Lower leg skin (tissue), 4 donors: ENCODE results near the gene MEOX1. TPM values are rescaled to one million over a fixed set of nuclear protein-coding genes. Genes with fewer than 3 reads are reported as not detected.
A peak's percentile ranks its signal among the peaks of the same experiment; 100 is the strongest.

Experiments
- DNase-seq, 2 donors: peaks; one replicate each; pipeline ENCODE4 v3.0.0-alpha.2; 2019; ENCODE audit warnings: low spot score in 2 of 2
- H3K4me3 ChIP-seq: fragments of 200-600 bp; sonication (generic); 2 replicates; pipeline ENCODE4 v1.5.1; 2017; ENCODE audit warnings: mild to moderate bottlenecking, low read depth; ENCODE audit not compliant: poor library complexity, severe bottlenecking
- POLR2A ChIP-seq, 2 donors: fragments of 450-650 bp; IDR thresholded peaks; one replicate each; pipeline ENCODE4 v1.6.1; 2016 to 2017; ENCODE audit warnings: antibody characterized with exemption in 2 of 2, mild to moderate bottlenecking in 1 of 2, moderate library complexity in 1 of 2
- WGBS, 2 donors: methylation state at CpG; one replicate each; pipeline ENCODE4 v1.1.5; 2018; 5-methylcytosine and 5-hydroxymethylcytosine counted together
- intact Hi-C: fragments of 100-400 bp; cut with DNase I; formaldehyde crosslinking; loops from one replicate; pipeline ENCODE4 v1.15.0; 2023; ENCODE audit warnings: low total_unique reads
- total RNA-seq, 4 donors: library from RNA; depleted of rRNA; stranded (reverse); fragments of >200 nt; gene quantifications; one replicate each; pipeline ENCODE4 v1.1.0, GENCODE V29; 2016
- TF ChIP-seq, protein P1 (sequence below), 3 donors: fragments of 450-650 bp; IDR thresholded peaks; one replicate each; pipeline ENCODE4 v1.5.1; 2016; ENCODE audit warnings: antibody characterized with exemption in 3 of 3, mild to moderate bottlenecking in 3 of 3, moderate library complexity in 2 of 3

MEOX1 gene
- total RNA-seq, 4 donors from 2014 or later: 1.9 to 7.9 (median 3.7) TPM

DNA sequence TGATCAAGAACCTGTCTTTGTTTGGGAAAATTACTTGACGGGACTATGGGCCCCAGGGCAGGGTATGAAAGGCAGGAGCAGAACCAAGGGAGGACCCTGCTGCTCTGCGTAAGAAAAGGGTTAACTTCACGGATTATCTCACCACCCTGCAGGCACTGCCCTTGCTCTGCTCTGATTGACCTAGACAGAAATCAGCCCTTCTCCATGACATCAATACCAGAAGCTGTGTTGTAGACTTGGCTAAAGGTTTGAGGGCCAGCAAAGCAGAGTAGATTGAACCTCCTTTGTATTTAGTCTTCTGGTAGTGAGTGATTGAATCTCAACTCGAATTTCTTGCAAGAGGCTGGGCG is 62.7 kb downstream of the MEOX1 start:
- no peak for DNase-seq
- TF ChIP-seq POLR2A (IDR thresholded peaks at IDR 0.05): no peak
- WGBS, 2 donors: 73% methylated on average over 5 of the region's 5 CpGs
- H3K4me3 ChIP-seq: no peak overlapping the region
- intact Hi-C loops: no loop called here

DNA sequence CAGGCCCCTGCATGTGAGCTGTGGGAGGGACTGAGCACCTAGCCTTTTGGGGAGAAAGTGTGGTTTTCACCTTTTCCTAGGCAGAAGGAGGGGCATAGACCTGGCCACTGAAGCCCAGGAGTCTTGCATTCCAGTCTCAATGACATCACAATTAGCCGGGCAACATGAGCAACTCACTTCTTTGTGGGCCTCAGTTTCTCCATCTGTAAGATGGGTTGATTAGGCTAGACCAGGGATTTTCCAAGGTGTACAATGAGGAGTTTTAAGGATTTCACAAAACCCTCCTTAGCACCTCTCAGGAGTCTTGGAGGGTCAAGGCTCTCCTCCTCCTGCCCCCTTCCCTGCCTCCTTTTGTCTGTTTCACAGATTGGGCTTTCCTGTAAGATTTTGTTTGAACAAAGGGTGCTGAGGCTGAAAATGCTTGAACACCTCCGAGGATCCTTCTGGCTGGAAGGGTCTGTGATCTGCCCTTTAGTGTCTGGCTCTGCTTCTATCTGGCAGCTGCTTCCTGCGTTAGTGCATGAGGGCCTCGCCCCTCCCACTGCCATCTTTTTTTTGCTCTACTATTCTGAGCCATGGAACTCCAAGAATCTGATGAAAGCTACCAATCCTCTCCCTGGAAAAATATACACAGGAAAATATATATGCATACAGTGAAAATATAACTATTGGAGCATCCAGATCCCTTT is 63.2 kb downstream of the MEOX1 start:
- no peak overlapping the region for H3K4me3 ChIP-seq
- no peak for TF ChIP-seq POLR2A (IDR thresholded peaks at IDR 0.05)
- no peak for DNase-seq
- 80% methylated on average over 4 of the region's 4 CpGs for WGBS, 2 donors
- intact Hi-C loops: no loop called here

DNA sequence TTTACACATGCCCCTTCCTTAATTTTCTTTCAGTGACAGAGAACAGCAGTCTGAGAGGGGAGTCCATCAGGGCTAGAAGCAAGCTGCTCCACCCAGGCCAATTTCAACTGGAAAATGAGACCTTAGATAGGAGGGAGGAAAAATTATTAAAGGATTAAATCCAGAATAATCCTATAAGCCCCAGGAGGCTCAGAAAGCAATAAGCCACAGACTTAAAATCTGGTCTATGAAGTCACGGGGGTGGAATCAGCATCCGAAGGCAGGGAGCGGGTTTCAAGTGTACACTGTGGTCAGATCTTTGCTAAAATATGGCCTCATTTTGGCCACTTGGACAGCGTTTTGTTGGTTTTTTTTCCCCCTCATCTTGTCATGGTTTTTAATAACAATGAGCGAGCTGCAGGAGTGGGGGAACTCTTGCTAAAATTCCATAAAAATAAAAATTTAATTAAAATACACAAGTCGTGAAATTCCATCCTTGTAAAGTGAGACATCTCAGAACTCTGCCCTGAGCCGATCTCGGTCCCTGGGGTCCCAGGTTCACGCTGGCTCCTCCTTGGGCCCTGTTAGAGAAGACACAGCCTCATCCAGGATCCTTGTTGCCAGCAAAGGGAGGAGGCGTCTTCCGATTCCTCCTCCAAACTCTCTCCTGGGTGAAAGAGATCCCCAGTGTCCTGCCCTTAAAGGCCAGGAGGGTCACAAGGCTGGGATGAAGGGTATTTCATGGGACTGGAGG is 63.9 kb downstream of the MEOX1 start:
- 91 to 93% methylated on average over 11 of the region's 11 CpGs for WGBS, 2 donors
- DNase-seq: no peak
- no peak for TF ChIP-seq POLR2A (IDR thresholded peaks at IDR 0.05)
- TF ChIP-seq, protein P1, sequence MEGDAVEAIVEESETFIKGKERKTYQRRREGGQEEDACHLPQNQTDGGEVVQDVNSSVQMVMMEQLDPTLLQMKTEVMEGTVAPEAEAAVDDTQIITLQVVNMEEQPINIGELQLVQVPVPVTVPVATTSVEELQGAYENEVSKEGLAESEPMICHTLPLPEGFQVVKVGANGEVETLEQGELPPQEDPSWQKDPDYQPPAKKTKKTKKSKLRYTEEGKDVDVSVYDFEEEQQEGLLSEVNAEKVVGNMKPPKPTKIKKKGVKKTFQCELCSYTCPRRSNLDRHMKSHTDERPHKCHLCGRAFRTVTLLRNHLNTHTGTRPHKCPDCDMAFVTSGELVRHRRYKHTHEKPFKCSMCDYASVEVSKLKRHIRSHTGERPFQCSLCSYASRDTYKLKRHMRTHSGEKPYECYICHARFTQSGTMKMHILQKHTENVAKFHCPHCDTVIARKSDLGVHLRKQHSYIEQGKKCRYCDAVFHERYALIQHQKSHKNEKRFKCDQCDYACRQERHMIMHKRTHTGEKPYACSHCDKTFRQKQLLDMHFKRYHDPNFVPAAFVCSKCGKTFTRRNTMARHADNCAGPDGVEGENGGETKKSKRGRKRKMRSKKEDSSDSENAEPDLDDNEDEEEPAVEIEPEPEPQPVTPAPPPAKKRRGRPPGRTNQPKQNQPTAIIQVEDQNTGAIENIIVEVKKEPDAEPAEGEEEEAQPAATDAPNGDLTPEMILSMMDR (IDR thresholded peaks at IDR 0.05): no peak
- no peak overlapping the region for H3K4me3 ChIP-seq
- intact Hi-C loops: no loop called here

DNA sequence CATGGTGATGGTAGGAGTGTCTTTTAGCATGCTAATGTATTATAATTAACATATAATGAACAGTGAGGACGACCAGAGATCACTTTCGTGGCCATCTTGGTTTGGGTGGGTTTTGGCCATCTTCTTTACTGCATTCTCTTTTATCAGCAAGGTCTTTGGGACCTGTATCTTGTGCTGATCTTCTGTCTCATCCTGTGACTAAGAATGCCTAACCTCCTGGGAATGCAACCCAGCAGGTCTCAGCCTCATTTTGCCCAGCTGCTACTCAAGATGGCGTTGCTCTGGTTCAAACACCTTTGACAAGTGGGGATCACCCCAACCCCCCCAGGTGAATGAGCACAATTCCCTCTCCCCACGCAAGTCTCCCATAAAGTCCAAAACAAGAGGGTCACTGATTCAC is 66.3 kb downstream of the MEOX1 start:
- WGBS, 2 donors: 81 to 93% methylated on average over 4 of the region's 4 CpGs
- intact Hi-C loops: no loop called here
- no peak for DNase-seq
- no peak overlapping the region for H3K4me3 ChIP-seq
- TF ChIP-seq, protein P1 (IDR thresholded peaks at IDR 0.05): no peak
- no peak for TF ChIP-seq POLR2A (IDR thresholded peaks at IDR 0.05)

DNA sequence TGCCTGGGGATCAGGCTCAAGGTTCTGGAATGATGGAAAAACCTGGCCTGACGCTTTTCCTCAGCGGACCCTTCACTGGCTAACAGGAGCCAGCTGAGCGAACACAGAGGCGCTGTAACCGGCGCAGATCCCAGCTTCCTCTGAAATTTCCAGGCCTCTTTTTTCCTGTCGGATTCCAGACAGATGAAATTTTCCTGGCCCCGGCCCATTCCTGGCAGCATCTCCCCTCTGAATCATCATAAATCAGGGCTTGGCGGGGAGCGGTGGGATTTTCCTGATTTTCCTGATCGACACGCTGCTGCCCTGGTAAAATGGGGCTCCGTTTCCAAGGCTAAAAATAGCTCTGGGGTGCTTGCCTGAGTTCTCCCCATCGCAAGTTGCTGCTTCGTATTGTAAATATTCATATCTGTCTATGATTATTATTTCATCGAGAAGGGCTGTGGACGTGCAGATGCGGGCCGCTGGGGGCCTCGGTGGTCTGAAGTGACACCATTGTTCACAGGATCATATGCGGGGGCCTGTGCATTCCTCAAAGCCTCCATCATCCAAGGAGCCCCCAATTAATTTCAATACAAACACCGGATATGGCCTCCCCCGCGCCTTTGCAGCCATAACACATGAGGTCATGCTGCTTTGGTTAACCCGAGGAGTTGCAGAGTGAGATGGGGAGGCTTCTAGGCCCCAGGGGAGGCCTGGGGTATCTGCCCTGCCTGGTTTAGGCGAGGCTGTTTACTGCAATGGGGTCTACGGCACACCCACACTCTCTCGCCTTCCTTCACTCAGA is 69.8 kb downstream of the MEOX1 start:
- intact Hi-C loops: no loop called here
- H3K4me3 ChIP-seq: no peak overlapping the region
- TF ChIP-seq, protein P1 (IDR thresholded peaks at IDR 0.05): no peak
- no peak for TF ChIP-seq POLR2A (IDR thresholded peaks at IDR 0.05)
- peak; percentile 67 to 96 for DNase-seq
- WGBS, 2 donors: 14 to 17% methylated on average over 28 of the region's 28 CpGs

DNA sequence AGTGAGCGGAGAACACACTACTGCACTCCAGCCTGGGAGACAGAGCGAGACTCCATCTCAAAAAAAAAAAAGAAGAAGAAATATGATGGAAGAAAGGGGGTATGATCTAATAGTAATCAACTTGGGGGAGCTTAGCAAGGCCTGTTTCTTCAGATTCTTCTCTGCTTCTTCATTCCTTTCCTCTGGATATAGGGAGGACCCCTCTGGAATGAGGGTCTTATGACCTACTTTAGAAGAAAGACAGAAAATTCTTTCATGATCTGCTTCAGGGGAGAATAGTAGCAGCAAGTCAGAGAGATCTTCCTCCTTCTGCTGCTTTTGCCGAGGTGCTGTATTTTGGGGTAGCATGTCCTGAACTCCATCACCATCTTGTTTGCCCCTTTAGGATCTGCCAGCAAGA is 70.7 kb downstream of the MEOX1 start:
- WGBS, 2 donors: 92 to 97% methylated on average over 3 of the region's 3 CpGs
- no peak overlapping the region for H3K4me3 ChIP-seq
- TF ChIP-seq, protein P1 (IDR thresholded peaks at IDR 0.05): no peak
- no peak for TF ChIP-seq POLR2A (IDR thresholded peaks at IDR 0.05)
- no peak for DNase-seq
- intact Hi-C loops: no loop called here

Other genes starting within 250 kb of the MEOX1 start
- 10 to 100 TPM; 35.7 to 60.3 (median 44.0) TPM for gene DHX8, start 177.9 kb downstream of the MEOX1 start, total RNA-seq
- gene ETV4, start 115.6 kb downstream of the MEOX1 start, total RNA-seq: 1 to 10 TPM; 3.7 to 8.8 (median 6.5) TPM
- gene SOST, start 96.9 kb upstream of the MEOX1 start, total RNA-seq: 1 to 10 TPM in 1 of 4 donors, under 1 TPM in 1, not detected in 2; 0.49 to 1.5 TPM
- gene DUSP3, start 117.1 kb upstream of the MEOX1 start, total RNA-seq: 10 to 100 TPM; 33.2 to 44.1 (median 37.9) TPM
- gene CFAP97D1, start 118.5 kb upstream of the MEOX1 start, total RNA-seq: under 1 TPM in 1 of 4 donors, not detected in 3; 0.30 TPM
- gene MPP3, start 171.2 kb upstream of the MEOX1 start, total RNA-seq: 1 to 10 TPM; 1.9 to 8.9 (median 6.3) TPM
- 1 to 10 TPM; 6.2 to 9.7 (median 9.0) TPM for gene CD300LG, start 185.3 kb upstream of the MEOX1 start, total RNA-seq
- 10 to 100 TPM in 1 of 4 donors, 1 to 10 TPM in 2, under 1 TPM in 1; 0.42 to 10.7 (median 3.7) TPM for gene MPP2, start 245.6 kb upstream of the MEOX1 start, total RNA-seq